SK-N-MC (cell line): ENCODE data around the gene FBXO24.

ENCODE experiments used
- EZH2 ChIP-seq: fragments of 200-600 bp; sonication (generic); IDR thresholded peaks from one replicate; pipeline ENCODE4 v1.6.1; 2017; ENCODE audit warnings: antibody characterized with exemption
- POLR2AphosphoS5 ChIP-seq: IDR thresholded peaks from 2 replicates; pipeline ENCODE4 v1.6.1; 2012; ENCODE audit warnings: mild to moderate bottlenecking, low read depth, low read length, borderline replicate concordance

- no peak for TF ChIP-seq EZH2
- no peak for TF ChIP-seq POLR2AphosphoS5
Measured at GRCh38 chr7:100539436-100540006, 46.6 kb upstream of the FBXO24 start.
